ENCODE data around the gene ANKRA2.

ANKRA2 gene, protein sequence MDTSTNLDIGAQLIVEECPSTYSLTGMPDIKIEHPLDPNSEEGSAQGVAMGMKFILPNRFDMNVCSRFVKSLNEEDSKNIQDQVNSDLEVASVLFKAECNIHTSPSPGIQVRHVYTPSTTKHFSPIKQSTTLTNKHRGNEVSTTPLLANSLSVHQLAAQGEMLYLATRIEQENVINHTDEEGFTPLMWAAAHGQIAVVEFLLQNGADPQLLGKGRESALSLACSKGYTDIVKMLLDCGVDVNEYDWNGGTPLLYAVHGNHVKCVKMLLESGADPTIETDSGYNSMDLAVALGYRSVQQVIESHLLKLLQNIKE

DNA sequence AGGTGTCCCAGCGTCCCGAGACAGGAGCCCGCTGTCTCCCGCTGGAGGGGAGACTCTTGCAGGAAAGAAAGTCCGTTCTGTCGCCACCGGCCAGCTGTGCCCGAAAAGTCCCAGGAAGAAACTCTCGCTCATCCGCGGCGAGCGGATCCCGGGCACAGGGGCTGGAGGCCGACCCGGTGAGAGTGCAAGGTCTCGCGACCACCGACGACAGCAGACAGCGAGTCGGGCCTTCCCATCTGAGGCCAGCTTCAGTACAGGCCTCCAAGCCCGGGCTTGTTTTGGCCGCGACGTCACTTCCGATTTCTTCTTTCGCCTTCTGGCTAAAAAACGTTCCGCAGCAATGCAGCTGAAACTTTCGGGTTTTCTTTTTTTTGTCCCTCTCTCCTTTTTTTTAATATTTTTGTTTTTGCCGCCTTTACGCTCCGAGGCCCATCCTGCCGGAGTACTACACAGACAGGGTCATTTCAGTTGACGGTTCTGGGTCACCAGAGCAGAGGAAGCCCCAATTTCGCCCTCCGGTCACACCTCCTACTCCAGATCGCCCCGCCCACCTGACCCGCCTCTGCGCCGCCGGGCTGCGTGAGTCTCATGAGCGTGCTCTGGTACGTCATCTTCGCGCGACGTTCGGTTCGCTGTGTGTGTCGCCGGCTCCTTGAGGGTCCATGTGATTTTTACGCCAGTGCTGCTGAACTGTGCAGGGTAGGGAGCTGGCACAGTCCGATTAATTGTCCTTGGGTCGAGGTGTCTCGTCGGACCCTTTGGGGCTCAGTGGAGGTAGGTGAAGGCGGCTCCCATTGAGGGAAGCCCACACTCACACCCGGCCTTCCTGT lies at the start of gene ANKRA2, which contains the start of gene UTP15:
Gene ANKRA2, minus strand, starts transcription at position 501 of the 830 bp plus-strand sequence. CDS start 2,758 bp downstream, outside the sequence.
Gene UTP15, plus strand, starts transcription at position 605 of the 830 bp plus-strand sequence. CDS start 1,602 bp downstream, outside the sequence.
- DNase-seq, result peak; percentile 98
- Histone ChIP-seq H3K4me1 (ENCODE audit: low read length) (peaks cover 9% of the 10 kb centered on the region), H3K27me3 (replicated peaks; ENCODE audit: insufficient read depth, low read length) (no peaks in the 10 kb centered on the region), H3K36me3 (replicated peaks; ENCODE audit: insufficient read depth, low read length) (no peaks in the 10 kb centered on the region; the same call in 1 of the 2 replicates), H4K20me1 (ENCODE audit: insufficient read depth, low read length) (no peaks in the 10 kb centered on the region), H3K4me3 (ENCODE audit: low read length) (peak within 1 kb of the TSS; percentile 94), H3K4me2 (ENCODE audit: low read depth, low read length) (peak within 1 kb of the TSS; percentile 81), H3K9me2 (replicated peaks; ENCODE audit: insufficient read depth, low read length) (no peaks in the 10 kb centered on the region), H3F3A (ENCODE audit: insufficient read depth, low read length) (no peaks in the 10 kb centered on the region), H2AFZ (ENCODE audit: low read length) (peak within 1 kb of the TSS; percentile 83), H3K27ac (ENCODE audit: low read length) (peak within 1 kb of the TSS; percentile 77), H3K9ac (ENCODE audit: low read length) (peak within 1 kb of the TSS; percentile 90), H3K79me2 (ENCODE audit: low read length) (peaks cover 66% of the 10 kb centered on the region), H3K9me3 (replicated peaks; ENCODE audit: insufficient read depth, low read length) (no peaks in the 10 kb centered on the region)
- TF ChIP-seq, protein P1, sequence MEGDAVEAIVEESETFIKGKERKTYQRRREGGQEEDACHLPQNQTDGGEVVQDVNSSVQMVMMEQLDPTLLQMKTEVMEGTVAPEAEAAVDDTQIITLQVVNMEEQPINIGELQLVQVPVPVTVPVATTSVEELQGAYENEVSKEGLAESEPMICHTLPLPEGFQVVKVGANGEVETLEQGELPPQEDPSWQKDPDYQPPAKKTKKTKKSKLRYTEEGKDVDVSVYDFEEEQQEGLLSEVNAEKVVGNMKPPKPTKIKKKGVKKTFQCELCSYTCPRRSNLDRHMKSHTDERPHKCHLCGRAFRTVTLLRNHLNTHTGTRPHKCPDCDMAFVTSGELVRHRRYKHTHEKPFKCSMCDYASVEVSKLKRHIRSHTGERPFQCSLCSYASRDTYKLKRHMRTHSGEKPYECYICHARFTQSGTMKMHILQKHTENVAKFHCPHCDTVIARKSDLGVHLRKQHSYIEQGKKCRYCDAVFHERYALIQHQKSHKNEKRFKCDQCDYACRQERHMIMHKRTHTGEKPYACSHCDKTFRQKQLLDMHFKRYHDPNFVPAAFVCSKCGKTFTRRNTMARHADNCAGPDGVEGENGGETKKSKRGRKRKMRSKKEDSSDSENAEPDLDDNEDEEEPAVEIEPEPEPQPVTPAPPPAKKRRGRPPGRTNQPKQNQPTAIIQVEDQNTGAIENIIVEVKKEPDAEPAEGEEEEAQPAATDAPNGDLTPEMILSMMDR (IDR thresholded peaks at IDR 0.05; ENCODE audit: low read length), result no peak
- no peak for TF ChIP-seq EZH2 (optimal IDR thresholded peaks at IDR 0.05; ENCODE audit: low read depth, low read length)
- TF ChIP-seq EZH2phosphoT487 (IDR thresholded peaks at IDR 0.05; ENCODE audit: low read length), result no peak

DNA sequence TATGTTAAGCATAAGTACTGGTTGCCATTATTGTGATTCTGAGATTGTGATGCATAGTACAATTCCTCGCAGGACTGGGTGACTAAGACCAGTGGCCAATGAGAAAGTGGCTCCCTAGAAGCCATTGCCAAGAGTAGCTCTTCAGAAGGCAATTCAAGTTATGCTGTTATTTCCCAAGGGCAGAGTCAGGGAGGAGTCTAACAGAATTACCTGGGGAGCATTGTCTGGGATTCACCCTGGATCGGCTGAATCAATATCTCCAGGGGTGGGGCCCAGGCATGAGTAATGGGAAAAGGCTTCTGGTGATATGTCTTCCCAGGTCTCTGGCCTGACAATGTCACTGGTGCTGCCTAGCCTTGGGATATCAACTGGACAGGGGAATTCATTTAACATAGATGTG lies 49.6 kb upstream of the ANKRA2 start:
- Histone ChIP-seq H3K36me3 (replicated peaks; ENCODE audit: insufficient read depth, low read length) (no peaks in the 10 kb centered on the region), H3K4me1 (ENCODE audit: low read length) (peaks cover 8% of the 10 kb centered on the region), H3K27me3 (replicated peaks; ENCODE audit: insufficient read depth, low read length) (no peaks in the 10 kb centered on the region), H4K20me1 (ENCODE audit: insufficient read depth, low read length) (no peaks in the 10 kb centered on the region), H3K9ac (ENCODE audit: low read length) (no peak overlapping the region), H3K9me2 (replicated peaks; ENCODE audit: insufficient read depth, low read length) (no peaks in the 10 kb centered on the region), H2AFZ (ENCODE audit: low read length) (no peak overlapping the region), H3K4me2 (ENCODE audit: low read depth, low read length) (no peak overlapping the region), H3K9me3 (replicated peaks; ENCODE audit: insufficient read depth, low read length) (no peaks in the 10 kb centered on the region), H3K4me3 (ENCODE audit: low read length) (no peak overlapping the region), H3F3A (ENCODE audit: insufficient read depth, low read length) (peaks cover 3% of the 10 kb centered on the region; the same call in 1 of the 2 replicates), H3K79me2 (ENCODE audit: low read length) (no peaks in the 10 kb centered on the region), H3K27ac (ENCODE audit: low read length) (no peak overlapping the region)
- TF ChIP-seq EZH2phosphoT487 (IDR thresholded peaks at IDR 0.05; ENCODE audit: low read length) (no peak), EZH2 (optimal IDR thresholded peaks at IDR 0.05; ENCODE audit: low read depth, low read length) (no peak)
- TF ChIP-seq, protein P1 (IDR thresholded peaks at IDR 0.05; ENCODE audit: low read length), result no peak
- no peak for DNase-seq

DNA sequence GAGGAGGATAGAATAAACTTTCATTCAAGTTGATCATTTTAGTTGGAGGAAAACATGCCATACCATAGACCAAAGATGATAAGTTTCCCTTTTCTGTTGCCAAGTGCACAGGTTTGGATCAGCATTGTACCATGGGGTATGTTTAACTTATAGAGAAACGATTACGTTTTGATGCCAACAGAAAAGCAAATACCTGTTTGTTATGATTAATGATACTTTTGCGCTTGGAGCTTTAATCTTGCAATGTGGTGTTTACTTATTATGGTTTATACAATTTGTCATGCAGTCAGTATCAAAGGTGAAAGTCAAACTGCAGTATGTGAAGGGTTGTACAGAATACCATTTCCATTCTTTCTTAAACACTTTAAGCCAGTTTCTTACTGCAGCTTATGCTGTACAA lies 47.4 kb upstream of the ANKRA2 start:
- Histone ChIP-seq H3K9ac (ENCODE audit: low read length) (no peak overlapping the region), H3K4me3 (ENCODE audit: low read length) (no peak overlapping the region), H3K4me2 (ENCODE audit: low read depth, low read length) (no peak overlapping the region), H4K20me1 (ENCODE audit: insufficient read depth, low read length) (no peaks in the 10 kb centered on the region), H3K27me3 (replicated peaks; ENCODE audit: insufficient read depth, low read length) (no peaks in the 10 kb centered on the region), H3K79me2 (ENCODE audit: low read length) (no peaks in the 10 kb centered on the region), H3K9me3 (replicated peaks; ENCODE audit: insufficient read depth, low read length) (no peaks in the 10 kb centered on the region), H3K9me2 (replicated peaks; ENCODE audit: insufficient read depth, low read length) (no peaks in the 10 kb centered on the region), H3K4me1 (ENCODE audit: low read length) (peaks cover 3% of the 10 kb centered on the region), H2AFZ (ENCODE audit: low read length) (no peak overlapping the region), H3K36me3 (replicated peaks; ENCODE audit: insufficient read depth, low read length) (no peaks in the 10 kb centered on the region), H3F3A (ENCODE audit: insufficient read depth, low read length) (peaks cover under 1% of the 10 kb centered on the region; the same call in 1 of the 2 replicates), H3K27ac (ENCODE audit: low read length) (no peak overlapping the region)
- DNase-seq, result no peak
- TF ChIP-seq, protein P1 (IDR thresholded peaks at IDR 0.05; ENCODE audit: low read length), result no peak
- TF ChIP-seq EZH2 (optimal IDR thresholded peaks at IDR 0.05; ENCODE audit: low read depth, low read length), result no peak
- TF ChIP-seq EZH2phosphoT487 (IDR thresholded peaks at IDR 0.05; ENCODE audit: low read length), result no peak
